GM10266 (cell line): ENCODE data around the gene TTLL8.

Source experiments
- DNase-seq: peaks from one replicate; pipeline ENCODE4 v3.0.0; 2012; ENCODE audit errors: extremely low spot score
- CTCF ChIP-seq: IDR thresholded peaks from 2 replicates; pipeline ENCODE4 v1.5.1; 2012; ENCODE audit warnings: mild to moderate bottlenecking, low read depth; ENCODE audit not compliant: control insufficient read depth, insufficient read depth; ENCODE audit errors: missing control alignments

Gene TTLL8

GRCh38 chr22:50018608-50019285 is 39.4 kb downstream of the TTLL8 start:
- no peak for DNase-seq
- no peak for TF ChIP-seq CTCF

- no peak for TF ChIP-seq CTCF
- DNase-seq: no peak
These were observed 40.3 kb downstream of the TTLL8 start for GRCh38 chr22:50017701-50018224.

- peak; percentile 85 for DNase-seq
- no peak for TF ChIP-seq CTCF
These were observed 41.0 kb downstream of the TTLL8 start for GRCh38 chr22:50016988-50017700.

- DNase-seq: no peak
- no peak for TF ChIP-seq CTCF
These were observed 41.6 kb downstream of the TTLL8 start for GRCh38 chr22:50016308-50016987.

- TF ChIP-seq CTCF: no peak
- DNase-seq: no peak
These were observed 42.4 kb downstream of the TTLL8 start for GRCh38 chr22:50015451-50016307.

GRCh38 chr22:50014655-50015401 is 43.3 kb downstream of the TTLL8 start:
- no peak for TF ChIP-seq CTCF
- DNase-seq: no peak
